GM21360 (cell line): ENCODE data around the gene EIF4E1B.

Experiments used
- ATAC-seq: cut with Tn5 transposase; IDR thresholded peaks from one replicate; pipeline ENCODE4 v1.9.1; 2021; ENCODE audit warnings: mild to moderate bottlenecking, moderate library complexity; ENCODE audit not compliant: unreplicated experiment

Gene EIF4E1B

GRCh38 chr5:176660860-176661641, 30.6 kb downstream of the EIF4E1B start:
- ATAC-seq = peak; percentile 52

- no peak for ATAC-seq
Measured at GRCh38 chr5:176661676-176662075, 31.2 kb downstream of the EIF4E1B start.

GRCh38 chr5:176662371-176663333, 32.2 kb downstream of the EIF4E1B start:
- ATAC-seq = no peak

- no peak for ATAC-seq
Measured at GRCh38 chr5:176663566-176663965, 33.1 kb downstream of the EIF4E1B start.

GRCh38 chr5:176664479-176664878, 34.0 kb downstream of the EIF4E1B start:
- no peak for ATAC-seq

GRCh38 chr5:176664886-176665285, 34.4 kb downstream of the EIF4E1B start:
- no peak for ATAC-seq

- ATAC-seq = no peak
Measured at GRCh38 chr5:176665517-176665916, 35.0 kb downstream of the EIF4E1B start.

GRCh38 chr5:176667637-176668036, 37.2 kb downstream of the EIF4E1B start:
- ATAC-seq = no peak

- ATAC-seq = no peak
Measured at GRCh38 chr5:176670449-176670848, 40.0 kb downstream of the EIF4E1B start.

GRCh38 chr5:176671399-176671798, 40.9 kb downstream of the EIF4E1B start:
- no peak for ATAC-seq

GRCh38 chr5:176671890-176672747, 41.6 kb downstream of the EIF4E1B start:
- no peak for ATAC-seq

GRCh38 chr5:176673651-176674583, 43.4 kb downstream of the EIF4E1B start:
- no peak for ATAC-seq

GRCh38 chr5:176674799-176675198, 44.3 kb downstream of the EIF4E1B start:
- ATAC-seq = no peak

- ATAC-seq = no peak
Measured at GRCh38 chr5:176675676-176676360, 45.3 kb downstream of the EIF4E1B start.

GRCh38 chr5:176676361-176676824, 45.9 kb downstream of the EIF4E1B start:
- peak; percentile 57 for ATAC-seq

GRCh38 chr5:176677209-176677939, 46.9 kb downstream of the EIF4E1B start:
- ATAC-seq = no peak

GRCh38 chr5:176678584-176678983, 48.1 kb downstream of the EIF4E1B start:
- ATAC-seq = no peak
